GM18508 (cell line): ENCODE measurements around the gene LYSMD1.
"Not testable (repeated sequence)": the region's sequence is repeated elsewhere in the genome, so short reads cannot be mapped to it uniquely, and the experiment has no call there.

Experiments
- ATAC-seq: cut with Tn5 transposase; IDR thresholded peaks from one replicate; pipeline ENCODE4 v1.9.1; 2021; ENCODE audit warnings: moderate number of reproducible peaks; ENCODE audit not compliant: insufficient read depth, unreplicated experiment

The LYSMD1 gene, protein sequence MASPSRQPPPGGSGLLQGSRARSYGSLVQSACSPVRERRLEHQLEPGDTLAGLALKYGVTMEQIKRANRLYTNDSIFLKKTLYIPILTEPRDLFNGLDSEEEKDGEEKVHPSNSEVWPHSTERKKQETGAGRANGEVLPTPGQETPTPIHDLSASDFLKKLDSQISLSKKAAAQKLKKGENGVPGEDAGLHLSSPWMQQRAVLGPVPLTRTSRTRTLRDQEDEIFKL

DNA sequence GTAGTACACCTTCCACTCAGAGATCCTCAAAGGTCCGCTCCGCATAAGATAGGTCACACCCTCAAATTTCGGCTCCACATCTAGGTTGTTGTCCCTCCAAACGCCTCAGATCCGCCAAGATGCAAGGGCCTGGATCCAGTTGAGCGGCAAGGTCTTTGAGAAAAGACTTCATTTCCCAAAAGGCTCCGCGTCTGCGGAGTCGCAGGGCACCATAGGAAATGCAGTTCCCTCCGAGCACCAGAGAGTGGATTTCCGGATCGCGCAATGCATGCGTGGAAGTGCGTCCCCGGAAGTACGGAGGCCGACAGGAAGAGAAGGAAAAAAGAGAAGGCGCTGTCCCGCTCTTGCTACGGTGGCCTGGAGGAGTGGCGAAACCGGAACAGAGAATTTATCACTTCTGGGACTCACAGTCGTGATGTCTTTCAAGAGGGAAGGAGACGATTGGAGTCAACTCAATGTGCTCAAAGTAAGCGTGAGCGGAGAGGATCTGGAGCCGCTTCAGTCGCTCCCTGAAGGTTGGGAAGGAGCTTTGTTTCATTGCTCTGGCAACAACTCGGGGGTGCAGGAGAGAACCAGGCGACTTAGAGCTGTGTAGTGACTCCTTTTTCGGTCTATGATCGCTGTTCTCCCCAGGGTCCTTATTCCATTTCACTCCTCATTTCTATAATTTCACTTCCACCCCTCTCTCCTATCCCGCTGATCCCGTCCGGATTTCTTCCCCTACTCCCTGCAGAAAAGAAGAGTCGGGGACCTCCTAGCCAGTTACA lies at the start of gene LYSMD1, which contains the start of gene SCNM1:
Gene LYSMD1 (minus strand): TSS at position 165 of the 767 bp plus-strand sequence. CDS start 644 bp downstream, outside the sequence.
Gene SCNM1 (plus strand): TSS at position 407 of the 767 bp plus-strand sequence. CDS start 9 bp downstream, at position 416.
- ATAC-seq, result peak; percentile 52

DNA sequence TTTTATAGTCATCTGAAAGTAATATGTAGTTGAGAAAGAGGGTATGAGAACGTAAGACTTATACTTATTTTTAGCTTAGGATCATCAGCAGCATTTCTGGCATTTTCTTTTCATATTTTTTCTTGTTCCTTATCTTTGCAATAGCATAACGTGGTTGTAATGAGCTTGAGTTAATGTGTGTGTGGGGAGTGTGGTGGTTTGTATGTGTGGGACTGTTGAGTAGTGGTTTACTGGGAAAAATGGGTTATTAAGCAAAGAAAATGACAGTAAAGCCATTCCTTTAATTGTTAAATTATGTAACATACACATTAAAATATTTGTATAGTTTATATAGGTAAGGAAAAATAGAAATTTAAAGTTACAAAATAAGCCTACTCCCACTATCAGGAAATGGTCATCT lies 47.9 kb upstream of the LYSMD1 start:
- ATAC-seq, result no peak

DNA sequence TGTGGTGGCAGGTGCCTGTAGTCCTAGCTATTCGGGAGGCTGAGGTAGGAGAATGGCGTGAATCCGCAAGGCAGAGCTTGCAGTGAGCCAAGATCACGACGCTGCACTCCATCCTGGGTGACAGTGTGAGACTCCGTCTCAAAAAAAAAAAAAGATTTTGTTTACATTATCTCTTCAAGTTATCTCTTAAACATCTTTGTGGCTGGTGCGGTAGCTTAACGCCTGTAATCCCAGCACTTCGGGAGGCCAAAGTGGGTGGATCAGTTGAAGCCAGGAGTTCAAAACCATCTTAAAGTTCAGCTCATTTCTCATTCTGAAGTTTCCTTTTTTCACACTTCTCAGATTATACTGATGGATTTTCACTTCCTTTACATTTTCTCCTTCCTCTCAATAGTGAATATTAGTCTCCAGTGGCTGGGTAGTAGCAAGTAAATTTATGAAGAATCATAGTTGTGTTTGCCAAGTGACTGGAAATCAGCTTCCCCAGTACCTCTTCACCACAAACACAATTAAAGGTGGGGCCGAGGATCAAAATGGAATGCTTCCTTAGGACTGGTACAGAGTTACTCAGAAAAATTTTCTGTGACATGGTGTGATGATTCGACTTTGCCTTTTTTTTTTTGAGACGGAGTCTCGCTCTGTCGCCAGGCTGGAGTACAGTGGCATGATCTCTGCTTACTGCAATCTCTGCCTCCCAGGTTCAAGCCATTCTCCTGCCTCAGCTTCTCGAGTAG lies 46.4 kb upstream of the LYSMD1 start:
- ATAC-seq, result no peak

DNA sequence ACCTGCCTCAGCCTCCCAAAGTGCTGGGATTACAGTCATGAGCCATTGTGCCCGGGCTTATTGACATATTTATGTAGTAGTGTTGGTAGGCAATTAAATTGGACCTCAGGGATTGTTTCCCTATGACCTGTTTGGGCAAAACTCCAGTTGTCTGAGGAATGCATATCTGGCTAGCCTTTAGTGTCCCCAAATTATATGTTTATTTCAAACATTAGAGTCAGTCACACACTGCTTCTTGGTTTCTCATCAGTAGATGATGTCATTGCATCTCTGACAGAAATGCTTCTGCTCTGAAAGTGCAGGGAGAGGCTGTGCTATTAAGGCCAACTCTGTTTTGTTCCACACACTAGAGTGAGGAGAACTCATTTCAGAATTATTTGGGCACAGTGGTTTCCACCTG lies 45.1 kb upstream of the LYSMD1 start:
- ATAC-seq, result no peak

DNA sequence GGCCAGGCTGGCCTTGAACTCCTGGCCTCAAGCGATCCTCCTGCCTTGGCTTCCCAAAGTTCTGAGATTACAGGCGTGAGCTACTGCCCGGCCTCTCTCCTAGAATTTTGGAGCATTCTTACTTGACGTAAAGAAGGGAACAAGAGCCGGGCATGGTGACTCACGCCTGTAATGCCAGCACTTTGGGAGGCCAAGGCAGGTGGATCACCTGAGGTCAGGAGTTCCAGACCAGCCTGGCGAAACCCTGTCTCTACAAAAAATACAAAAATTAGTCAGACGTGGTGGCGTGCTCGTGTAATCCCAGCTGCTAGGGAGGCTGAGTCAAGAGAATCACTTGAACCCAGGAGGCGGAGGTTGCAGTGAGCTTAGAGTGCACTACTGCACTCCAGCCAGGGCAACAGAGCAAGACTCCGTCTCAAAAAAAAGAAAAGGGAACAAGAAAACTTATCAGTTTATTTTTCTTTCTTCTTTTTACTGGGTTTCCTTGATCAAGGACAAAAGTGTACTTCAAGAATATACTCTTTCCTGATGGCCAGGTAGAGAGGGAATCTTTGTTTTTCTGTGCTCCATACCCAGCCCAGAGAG lies 39.8 kb upstream of the LYSMD1 start:
- ATAC-seq, result not testable (repeated sequence)

DNA sequence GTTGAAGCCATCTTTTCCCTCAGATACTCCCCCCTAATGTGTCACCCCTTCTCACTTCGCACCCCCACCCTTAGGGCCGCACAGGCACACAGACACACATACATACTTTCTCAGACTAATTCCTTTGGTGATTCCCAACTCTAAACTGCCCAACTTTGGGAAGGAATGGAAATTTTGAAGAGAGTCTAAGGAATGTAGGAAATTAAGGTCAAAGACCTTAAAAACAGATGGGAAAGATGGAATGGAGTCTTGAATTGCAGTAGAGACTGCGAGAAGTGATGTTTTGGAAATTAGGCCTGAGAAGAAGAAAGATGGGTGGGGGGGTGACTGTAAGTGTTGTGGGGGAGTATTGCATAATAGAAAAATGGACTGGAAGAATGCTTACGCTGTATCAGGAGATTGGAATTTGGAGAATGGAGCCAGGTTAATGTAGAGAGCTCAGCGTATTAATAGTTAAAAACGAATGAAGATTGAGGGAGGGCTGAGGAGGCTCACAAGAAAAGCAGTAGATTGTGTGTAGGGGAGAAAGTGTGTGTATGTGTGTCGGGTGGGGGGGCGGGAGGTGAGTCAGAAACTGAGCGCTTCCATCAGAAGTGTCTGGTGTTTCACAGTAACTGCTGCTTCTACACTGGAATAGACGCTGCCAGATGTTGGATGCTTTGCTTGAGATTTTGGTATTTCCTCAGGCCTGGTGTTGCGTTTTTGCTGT lies 34.3 kb upstream of the LYSMD1 start:
- no peak for ATAC-seq

DNA sequence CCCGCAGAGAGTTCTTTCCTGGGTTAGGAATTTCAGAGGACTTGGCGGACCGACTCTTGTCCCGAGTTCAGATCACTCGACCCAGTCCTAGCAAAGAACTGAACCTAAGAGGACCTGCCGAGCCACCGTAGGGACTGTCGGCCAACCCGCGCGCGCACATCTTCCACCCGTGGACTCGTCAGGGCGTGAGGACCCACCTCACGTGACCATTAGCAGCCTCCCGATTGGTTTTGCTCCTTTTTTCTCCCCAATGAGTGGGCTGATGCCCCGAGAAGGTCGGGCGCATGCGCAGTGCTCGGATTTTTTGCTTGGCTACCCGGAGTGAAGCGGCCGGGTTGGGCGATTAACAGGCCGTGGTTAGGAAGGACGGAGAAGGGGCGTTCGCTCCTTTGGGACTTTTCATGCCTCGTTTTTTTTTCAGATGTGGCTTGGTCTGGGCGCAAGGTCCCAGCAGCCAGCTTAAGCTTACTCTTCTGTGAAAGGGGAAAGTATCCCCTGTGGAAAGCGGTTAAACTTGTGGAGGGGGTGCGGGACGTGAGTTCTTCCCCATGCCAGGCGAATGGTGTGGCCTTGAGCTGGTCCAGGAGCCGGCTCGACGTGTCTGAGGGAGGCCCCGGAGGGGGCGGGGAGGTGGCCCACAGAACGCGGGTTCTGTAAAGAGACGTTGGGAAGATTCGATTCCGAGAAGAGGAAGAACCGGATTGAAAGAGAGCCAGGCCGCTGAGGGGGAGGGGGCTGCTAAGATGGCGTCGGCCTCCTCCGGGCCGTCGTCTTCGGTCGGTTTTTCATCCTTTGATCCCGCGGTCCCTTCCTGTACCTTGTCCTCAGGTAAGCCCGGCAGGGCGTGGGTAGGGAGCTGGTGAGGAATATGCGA lies 32.8 kb upstream of the LYSMD1 start, which contains the start of gene PIP5K1A:
Gene PIP5K1A (plus strand): TSS at position 299 of the 874 bp plus-strand sequence. CDS start 445 bp downstream, at position 744.
- peak; percentile 63 for ATAC-seq

DNA sequence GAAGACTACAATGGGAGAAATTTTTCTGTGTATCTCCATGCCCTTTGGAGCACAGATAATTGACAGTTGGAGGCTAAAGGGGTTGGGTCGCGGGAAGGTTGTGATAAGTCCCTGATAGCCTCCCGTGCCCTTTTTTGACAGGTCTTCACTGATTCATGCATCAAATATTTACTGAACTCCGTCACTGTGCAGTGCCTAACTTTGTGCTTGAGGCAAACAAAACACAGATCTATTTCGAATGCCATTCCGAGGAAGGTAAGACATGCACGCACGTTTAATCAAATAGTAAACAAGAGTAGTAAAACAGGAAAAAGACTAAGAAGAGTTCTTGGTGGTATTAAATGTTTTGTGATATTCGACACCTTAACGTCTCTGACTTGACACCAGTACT lies 32.2 kb upstream of the LYSMD1 start:
- no peak for ATAC-seq

DNA sequence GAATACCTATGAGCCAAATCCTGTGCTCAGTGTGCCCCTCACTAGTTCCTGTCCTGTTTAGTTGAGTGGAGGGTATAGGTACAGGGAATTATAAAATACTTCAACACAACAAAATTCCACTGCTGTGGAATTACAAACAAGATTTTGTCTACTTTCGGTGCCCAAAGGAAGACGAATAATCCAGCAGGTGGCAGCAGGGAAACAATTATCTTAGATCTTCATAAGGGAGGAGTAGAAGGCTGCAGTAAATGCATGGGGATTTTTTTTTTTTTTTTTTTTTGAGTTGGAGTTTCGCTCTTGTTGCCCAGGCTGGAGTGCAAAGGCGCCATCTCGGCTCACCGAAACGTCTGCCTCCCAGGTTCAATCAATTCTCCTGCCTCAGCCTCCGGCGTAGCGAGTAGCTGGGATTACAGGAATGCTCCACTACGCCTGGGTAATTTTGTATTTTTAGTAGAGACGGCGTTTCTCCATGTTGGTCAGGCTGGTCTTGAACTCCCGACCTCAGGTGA lies 30.6 kb upstream of the LYSMD1 start:
- no peak for ATAC-seq

DNA sequence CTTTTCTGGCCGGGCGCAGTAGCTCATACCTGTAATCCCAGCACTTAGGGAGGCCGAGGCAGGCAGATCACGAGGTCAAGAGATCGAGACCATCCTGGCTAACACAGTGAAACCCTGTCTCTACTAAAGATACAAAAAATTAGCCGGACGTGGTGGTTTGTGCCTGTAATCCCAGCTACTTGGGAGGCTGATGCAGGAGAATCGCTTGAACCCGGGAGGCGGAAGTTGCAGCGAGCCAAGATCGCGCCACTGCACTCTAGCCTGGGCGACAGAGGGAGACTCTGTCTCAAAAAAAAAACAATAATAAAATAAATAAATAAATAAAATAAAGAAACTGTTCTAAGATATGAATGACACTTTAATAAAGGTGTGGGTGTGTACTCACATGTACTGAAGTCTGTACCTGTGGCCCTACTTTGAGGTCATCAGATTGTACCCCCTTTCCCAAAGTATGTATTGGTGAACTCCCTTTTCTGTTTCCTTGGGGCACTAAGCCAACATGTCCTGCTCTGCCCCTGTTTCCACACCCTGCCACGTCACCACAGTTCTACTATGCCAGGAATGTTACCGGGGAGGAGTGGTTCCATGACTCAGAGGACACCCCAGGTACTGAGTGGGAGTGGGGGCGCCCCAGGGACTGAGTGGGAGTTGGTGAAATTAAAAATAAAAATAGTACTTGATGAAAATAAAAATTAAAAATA lies 29.3 kb upstream of the LYSMD1 start:
- not testable (repeated sequence) for ATAC-seq

DNA sequence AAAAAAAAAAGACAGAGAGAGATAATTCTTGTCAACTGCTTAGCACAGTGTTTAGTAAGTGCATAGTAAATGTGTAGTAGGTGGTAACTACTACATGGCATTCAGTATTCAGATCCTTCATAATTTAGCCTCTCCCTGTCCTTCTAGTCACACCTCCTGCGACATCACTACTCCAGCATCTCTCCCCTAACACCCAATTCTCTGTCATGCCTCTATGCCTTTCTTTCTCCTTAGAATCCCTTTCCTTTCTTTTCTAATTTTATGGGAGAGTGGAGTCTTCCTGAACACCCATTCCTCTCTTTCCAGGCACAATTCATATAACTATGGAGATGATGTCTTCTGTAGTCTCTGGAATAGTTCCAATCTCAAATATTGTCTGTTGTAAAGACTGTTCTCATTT lies 28.2 kb upstream of the LYSMD1 start:
- no peak for ATAC-seq

DNA sequence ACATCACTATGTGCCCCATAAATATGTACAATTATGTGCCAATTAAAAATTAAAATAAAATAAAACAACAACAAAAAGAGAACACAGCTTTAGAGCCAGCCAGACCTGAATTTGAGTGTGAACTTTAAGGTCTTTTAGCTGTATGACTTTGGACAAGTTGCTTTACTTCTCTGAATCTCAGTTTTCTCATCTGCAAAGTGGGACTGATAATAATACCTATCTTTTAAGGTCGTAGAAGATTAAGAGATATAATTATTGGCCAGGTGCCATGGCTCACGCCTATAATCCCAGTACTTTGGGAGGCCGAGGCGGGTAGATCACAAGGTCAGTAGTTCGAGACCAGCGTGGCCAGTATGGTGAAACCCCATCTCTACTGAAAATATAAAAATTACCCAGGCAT lies 27.6 kb upstream of the LYSMD1 start:
- ATAC-seq, result no peak

DNA sequence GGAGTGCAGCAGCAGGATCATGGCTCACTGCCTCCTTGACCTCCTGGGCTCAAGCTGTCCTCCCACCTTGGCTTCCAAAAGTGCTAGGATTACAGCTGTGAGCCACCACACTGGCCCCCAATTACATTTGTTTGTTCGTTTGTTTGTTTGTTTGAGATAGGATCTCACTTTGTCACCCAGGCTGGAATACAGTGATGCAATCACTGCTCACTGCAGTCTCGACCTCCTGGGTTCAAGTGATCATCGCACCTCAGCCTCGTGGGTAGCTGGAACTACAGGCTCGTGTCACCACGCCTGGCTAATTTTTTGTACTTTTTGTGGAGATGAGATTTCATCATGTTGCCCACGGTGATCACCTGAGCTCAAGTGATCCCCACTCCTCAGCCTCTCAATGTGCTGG lies 26.3 kb upstream of the LYSMD1 start:
- ATAC-seq, result no peak

DNA sequence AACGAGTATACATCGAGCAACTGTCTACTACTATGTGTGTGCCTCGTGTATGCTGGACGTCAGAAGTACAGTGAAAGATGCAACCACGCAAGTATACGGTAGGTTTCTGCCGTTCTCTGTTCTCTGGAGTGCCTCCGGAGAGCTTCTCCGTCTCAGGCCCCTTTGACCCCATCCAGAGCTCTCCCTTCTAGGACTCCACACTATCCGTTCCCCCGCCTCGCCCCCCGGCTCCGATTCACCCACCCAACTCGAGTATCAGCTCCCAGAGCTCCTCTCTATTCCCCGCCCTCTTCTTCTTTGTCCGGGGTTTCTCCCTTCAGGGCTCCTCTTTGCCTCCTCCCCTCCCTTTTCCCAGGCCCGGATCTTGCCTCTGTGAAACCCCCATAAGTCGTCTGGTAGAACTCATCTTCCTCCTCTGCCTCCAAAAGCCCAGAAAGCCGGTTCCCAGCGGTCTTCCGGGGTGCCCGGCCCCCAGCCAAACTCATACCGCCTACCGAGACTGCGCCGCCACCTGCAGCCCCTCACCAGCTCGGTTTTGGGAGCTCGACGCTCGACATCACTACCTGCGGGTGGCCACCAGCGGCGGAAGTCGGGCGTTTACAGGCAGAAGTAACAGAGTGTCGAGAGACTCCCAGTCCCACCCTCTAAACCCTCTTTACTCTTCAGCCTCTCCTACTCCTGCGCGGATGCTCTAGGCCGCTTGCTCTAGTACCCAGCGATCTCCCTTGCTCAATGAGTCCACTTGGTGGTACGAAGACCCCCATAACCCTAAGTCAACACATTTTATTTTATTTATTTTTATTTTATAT lies 24.1 kb upstream of the LYSMD1 start, which contains the start of gene VPS72:
Gene VPS72 (minus strand): TSS at position 561 of the 809 bp plus-strand sequence. CDS start 76 bp downstream, at position 485.
- ATAC-seq, result peak; percentile 67

DNA sequence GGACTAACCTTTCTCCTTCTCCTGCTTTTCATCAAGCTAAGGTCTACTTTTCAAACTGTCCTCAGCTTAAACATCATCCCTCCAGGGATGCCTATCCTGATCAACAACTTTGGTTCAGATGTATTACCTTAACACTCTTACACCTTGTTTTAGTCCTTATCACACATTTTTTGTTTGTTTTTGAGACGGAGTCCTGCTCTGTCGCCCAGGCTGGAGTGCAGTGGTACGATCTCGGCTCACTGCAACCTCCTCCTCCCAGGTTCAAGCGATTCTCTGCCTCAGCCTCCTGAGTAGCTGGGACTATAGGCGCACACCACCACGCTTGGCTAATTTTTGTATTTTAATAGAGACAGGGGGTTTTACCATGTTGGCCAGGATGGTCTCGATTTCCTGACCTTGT lies 23.0 kb upstream of the LYSMD1 start:
- not testable (repeated sequence) for ATAC-seq

DNA sequence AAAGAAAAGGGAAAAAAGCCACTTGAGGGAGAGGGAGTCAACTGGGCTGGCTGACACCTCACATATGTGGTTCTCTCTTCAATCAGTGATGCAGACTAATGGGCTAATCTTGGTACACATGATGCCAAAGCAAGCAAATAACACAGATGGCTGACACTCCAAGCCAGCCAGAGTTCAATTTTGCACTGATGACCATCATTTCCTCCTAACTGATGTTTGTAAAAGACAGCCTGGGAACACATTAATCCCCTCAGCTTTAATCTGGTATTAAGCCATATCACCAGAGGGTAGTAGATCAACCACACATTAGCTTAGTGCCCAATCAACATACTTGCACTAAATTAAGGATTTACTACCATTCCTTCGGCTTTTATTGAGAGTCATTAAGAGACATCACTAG lies 21.5 kb upstream of the LYSMD1 start:
- no peak for ATAC-seq

DNA sequence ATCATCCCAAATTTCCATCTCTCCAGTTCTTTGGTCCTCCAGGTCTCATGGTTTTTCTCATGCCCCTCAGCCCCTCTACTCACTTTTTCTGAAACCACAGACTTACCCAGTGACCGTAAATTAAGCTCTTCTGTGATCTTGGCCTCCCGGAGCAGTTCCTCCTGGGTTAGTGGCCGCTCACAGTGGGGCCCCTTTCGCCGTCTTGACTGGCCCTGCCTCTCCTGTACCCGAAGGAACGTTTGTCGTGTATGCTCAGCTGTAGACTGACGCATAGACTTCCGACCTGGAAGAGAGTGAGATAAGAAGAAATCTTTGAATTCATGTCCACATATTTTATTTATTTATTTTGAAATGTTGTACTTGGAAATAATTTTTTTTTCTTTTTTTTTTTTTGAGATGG lies 18.5 kb upstream of the LYSMD1 start:
- ATAC-seq, result no peak
